Measurements from ENCODE around the gene CHIC2. TPM values are rescaled to one million over a fixed set of nuclear protein-coding genes. Genes with fewer than 3 reads are reported as not detected.

Gene CHIC2
- polyA plus RNA-seq, 1 donor: 35.1 TPM

Other genes with a start within 250 kb of the CHIC2 start
- not detected for gene GSX2, start 35.6 kb upstream of the CHIC2 start, polyA plus RNA-seq (ENCODE audit: insufficient read length)
- 159 TPM for gene PDGFRA, start 164.7 kb upstream of the CHIC2 start, polyA plus RNA-seq (ENCODE audit: insufficient read length)